SHP77 (cell line): ENCODE results near the gene SYTL1.

Experiments
- DNase-seq, 2 experiments: peaks; one replicate each; lab custom pipeline; 2025; lab: John Stamatoyannopoulos, UW

SYTL1 gene

GRCh38 chr1:27346991-27347624 is 5.3 kb downstream of the SYTL1 start:
- no peak for DNase-seq

GRCh38 chr1:27348861-27349783 is 7.3 kb downstream of the SYTL1 start:
- DNase-seq, result no peak

GRCh38 chr1:27349784-27350662 is 8.2 kb downstream of the SYTL1 start:
- no peak for DNase-seq

GRCh38 chr1:27350663-27351540 is 9.1 kb downstream of the SYTL1 start:
- no peak for DNase-seq

GRCh38 chr1:27351541-27352107 is 9.8 kb downstream of the SYTL1 start:
- no peak for DNase-seq

- no peak for DNase-seq
Observed at GRCh38 chr1:27353166-27353565, 11.3 kb downstream of the SYTL1 start.

- no peak for DNase-seq
Observed at GRCh38 chr1:27353629-27354028, 11.8 kb downstream of the SYTL1 start.

GRCh38 chr1:27355683-27356082 is 13.9 kb downstream of the SYTL1 start:
- no peak for DNase-seq

GRCh38 chr1:27356277-27356618 is 14.4 kb downstream of the SYTL1 start:
- no peak for DNase-seq

GRCh38 chr1:27356619-27357280 is 14.9 kb downstream of the SYTL1 start:
- DNase-seq, result no peak

- DNase-seq, result peak; percentile 16 to 43
Observed at GRCh38 chr1:27357281-27358037, 15.6 kb downstream of the SYTL1 start.

- DNase-seq, result no peak
Observed at GRCh38 chr1:27358038-27358927, 16.5 kb downstream of the SYTL1 start.

- DNase-seq, result no peak
Observed at GRCh38 chr1:27358928-27359313, 17.1 kb downstream of the SYTL1 start.

GRCh38 chr1:27359822-27360158 is 18.0 kb downstream of the SYTL1 start:
- no peak for DNase-seq

- DNase-seq, result no peak
Observed at GRCh38 chr1:27360159-27361043, 18.6 kb downstream of the SYTL1 start.

- DNase-seq, result no peak
Observed at GRCh38 chr1:27361044-27361402, 19.2 kb downstream of the SYTL1 start.

GRCh38 chr1:27361553-27361952 is 19.7 kb downstream of the SYTL1 start:
- DNase-seq, result no peak
